Neural crest cell (in vitro differentiated cells): ENCODE results near the gene ZGPAT. TPM values are rescaled to one million over a fixed set of nuclear protein-coding genes. Genes with fewer than 3 reads are reported as not detected.

Experiments
- DNase-seq: peaks from one replicate; pipeline ENCODE4 v3.0.0; 2021; ENCODE audit warnings: low read depth, mixed read lengths, low spot score
- H3K27ac Mint-ChIP-seq: one replicate; pipeline ENCODE4 v1.8.0; 2021; ENCODE audit warnings: mild to moderate bottlenecking, mixed read lengths; ENCODE audit not compliant: unreplicated experiment
- H3K27me3 Mint-ChIP-seq: 2 replicates; pipeline ENCODE4 v1.8.0; 2021; ENCODE audit warnings: low read depth, mild to moderate bottlenecking, mixed read lengths
- H3K36me3 Mint-ChIP-seq: 2 replicates; pipeline ENCODE4 v1.8.0; 2021; ENCODE audit warnings: low read depth, mild to moderate bottlenecking, mixed read lengths
- H3K4me1 Mint-ChIP-seq: 2 replicates; pipeline ENCODE4 v1.8.0; 2021; ENCODE audit warnings: mixed read lengths
- H3K4me3 Mint-ChIP-seq: one replicate; pipeline ENCODE4 v1.8.0; 2021; ENCODE audit warnings: mild to moderate bottlenecking, mixed read lengths
- H3K9me3 Mint-ChIP-seq: 2 replicates; pipeline ENCODE4 v1.8.0; 2021; ENCODE audit warnings: mixed read lengths
- total RNA-seq: library from RNA; stranded (reverse); gene quantifications from 2 replicates; pipeline ENCODE4 v1.2.1, GENCODE V29; 2021
- TF ChIP-seq, protein P1 (sequence below): fragments of 200-600 bp; sonication (generic); conservative IDR thresholded peaks from 2 replicates; pipeline ENCODE4 v1.5.0; 2021; ENCODE audit warnings: antibody characterized with exemption, mild to moderate bottlenecking

The ZGPAT gene
- total RNA-seq, 1 donor from 2014 or later = 31.3 TPM

DNA sequence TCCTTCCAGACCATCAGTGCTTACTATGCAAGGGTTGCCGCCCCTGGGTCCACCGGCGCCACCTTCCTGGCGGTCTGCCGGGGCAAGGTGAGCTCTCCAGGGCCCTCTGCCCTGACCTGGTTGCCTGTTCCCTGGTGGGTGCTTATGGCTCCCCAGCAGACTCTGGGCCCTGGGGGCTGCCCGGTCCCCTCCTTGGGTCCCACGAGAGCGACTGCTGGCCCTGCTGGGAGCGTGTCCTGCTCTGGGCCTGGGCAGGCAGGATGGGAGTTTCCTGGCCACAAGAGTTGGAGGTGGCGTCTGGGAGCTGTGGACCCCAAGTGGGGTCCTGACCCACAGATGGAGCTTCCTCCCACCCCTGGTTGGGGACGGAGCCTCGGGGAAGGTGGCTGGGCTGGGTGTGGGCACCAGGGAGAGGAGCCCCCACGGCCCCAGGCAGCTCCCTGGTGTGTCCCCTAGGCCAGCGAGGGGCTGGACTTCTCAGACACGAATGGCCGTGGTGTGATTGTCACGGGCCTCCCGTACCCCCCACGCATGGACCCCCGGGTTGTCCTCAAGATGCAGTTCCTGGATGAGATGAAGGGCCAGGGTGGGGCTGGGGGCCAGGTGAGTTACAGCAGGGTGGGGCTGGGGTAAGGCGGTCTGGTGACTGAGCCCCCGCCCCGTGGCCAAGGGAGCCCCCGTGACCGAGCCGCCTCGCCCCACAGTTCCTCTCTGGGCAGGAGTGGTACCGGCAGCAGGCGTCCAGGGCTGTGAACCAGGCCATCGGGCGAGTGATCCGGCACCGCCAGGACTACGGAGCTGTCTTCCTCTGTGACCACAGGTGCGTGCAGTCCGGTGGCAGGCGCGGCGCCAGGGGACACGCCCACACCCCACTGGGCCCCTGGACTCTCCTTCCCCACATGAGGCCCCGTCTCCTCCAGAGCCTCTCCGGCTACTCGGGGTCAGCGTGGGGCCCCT is 18.5 kb upstream of the ZGPAT start:
- peaks cover 6% of the 10 kb centered on the region for H3K27me3 Mint-ChIP-seq
- DNase-seq = no peak
- no peak overlapping the region for H3K4me3 Mint-ChIP-seq
- H3K27ac Mint-ChIP-seq = no peak overlapping the region
- H3K4me1 Mint-ChIP-seq = peaks cover 5% of the 10 kb centered on the region
- no peaks in the 10 kb centered on the region for H3K9me3 Mint-ChIP-seq
- TF ChIP-seq, protein P1, sequence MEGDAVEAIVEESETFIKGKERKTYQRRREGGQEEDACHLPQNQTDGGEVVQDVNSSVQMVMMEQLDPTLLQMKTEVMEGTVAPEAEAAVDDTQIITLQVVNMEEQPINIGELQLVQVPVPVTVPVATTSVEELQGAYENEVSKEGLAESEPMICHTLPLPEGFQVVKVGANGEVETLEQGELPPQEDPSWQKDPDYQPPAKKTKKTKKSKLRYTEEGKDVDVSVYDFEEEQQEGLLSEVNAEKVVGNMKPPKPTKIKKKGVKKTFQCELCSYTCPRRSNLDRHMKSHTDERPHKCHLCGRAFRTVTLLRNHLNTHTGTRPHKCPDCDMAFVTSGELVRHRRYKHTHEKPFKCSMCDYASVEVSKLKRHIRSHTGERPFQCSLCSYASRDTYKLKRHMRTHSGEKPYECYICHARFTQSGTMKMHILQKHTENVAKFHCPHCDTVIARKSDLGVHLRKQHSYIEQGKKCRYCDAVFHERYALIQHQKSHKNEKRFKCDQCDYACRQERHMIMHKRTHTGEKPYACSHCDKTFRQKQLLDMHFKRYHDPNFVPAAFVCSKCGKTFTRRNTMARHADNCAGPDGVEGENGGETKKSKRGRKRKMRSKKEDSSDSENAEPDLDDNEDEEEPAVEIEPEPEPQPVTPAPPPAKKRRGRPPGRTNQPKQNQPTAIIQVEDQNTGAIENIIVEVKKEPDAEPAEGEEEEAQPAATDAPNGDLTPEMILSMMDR = no peak
- H3K36me3 Mint-ChIP-seq = peaks cover 5% of the 10 kb centered on the region

DNA sequence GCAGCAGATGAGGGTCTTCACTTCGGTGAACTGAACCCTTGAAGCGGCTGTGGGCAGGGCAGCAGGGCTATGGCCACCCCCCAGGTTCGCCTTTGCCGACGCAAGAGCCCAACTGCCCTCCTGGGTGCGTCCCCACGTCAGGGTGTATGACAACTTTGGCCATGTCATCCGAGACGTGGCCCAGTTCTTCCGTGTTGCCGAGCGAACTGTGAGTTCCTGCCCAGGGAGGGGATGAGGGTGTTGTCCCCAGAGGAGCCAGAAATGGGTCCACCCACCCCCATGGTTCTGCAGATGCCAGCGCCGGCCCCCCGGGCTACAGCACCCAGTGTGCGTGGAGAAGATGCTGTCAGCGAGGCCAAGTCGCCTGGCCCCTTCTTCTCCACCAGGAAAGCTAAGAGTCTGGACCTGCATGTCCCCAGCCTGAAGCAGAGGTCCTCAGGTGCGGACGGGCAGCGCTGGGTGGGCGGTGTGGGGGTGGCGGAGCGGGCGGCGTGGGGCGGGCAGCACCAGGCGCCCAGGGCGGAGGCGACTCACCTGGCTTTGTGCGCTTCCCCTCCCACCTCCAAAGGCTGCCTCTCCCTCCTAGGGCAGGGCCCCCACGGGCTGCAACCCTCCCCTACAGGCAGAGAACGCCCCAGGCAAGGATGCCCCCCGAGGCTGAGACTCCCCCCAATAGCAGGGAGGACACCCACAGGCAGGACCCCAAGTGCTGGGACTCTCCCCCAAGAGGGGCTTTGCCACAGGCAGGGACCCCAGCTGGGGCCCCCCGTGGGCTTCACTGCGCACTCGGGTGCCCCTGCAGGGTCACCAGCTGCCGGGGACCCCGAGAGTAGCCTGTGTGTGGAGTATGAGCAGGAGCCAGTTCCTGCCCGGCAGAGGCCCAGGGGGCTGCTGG is 17.6 kb upstream of the ZGPAT start:
- TF ChIP-seq, protein P1 = no peak
- no peak for DNase-seq
- no peaks in the 10 kb centered on the region for H3K9me3 Mint-ChIP-seq
- H3K4me1 Mint-ChIP-seq = peaks cover 5% of the 10 kb centered on the region
- H3K36me3 Mint-ChIP-seq = peaks cover 5% of the 10 kb centered on the region
- peaks cover 6% of the 10 kb centered on the region for H3K27me3 Mint-ChIP-seq
- peak overlapping the region; percentile 50 for H3K27ac Mint-ChIP-seq
- H3K4me3 Mint-ChIP-seq = no peak overlapping the region

DNA sequence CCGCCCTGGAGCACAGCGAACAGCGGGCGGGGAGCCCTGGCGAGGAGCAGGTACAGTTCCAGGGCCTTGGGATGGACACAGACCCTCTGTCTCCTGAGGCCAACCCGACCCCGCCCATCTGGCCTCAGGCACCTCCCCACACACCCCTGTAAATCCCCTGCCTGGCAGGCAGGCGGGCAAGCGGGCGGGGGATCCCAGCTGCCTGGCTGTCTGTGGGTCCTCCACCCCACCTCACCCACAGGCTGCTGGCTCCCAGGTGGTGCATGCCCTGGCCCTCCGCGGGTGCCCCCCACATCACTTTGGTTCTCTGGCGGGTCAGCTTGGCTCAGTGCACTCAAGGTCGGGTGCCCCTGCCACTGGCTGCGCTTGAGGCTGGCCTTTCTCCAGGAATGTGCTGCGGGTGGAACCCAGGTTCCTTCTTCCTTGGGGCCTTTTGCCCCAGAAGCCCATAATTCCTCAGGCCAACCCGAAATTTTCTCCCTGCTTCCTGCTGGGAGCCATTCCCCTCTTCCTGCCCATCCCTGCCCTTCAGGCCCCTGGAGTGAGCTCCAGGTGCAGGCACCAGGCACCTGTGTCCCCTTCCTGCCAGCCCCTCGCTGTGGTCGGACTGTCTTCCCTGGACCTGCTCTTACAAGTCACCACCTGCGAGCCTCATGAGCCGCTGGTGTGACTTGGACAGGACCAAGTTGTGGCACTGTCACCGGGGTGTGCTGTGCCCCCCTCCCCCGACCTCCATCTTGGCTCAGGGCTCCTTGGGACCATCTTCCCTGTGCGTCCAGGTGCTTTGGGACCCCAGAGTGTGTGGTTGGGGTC is 16.7 kb upstream of the ZGPAT start:
- TF ChIP-seq, protein P1 = no peak

DNA sequence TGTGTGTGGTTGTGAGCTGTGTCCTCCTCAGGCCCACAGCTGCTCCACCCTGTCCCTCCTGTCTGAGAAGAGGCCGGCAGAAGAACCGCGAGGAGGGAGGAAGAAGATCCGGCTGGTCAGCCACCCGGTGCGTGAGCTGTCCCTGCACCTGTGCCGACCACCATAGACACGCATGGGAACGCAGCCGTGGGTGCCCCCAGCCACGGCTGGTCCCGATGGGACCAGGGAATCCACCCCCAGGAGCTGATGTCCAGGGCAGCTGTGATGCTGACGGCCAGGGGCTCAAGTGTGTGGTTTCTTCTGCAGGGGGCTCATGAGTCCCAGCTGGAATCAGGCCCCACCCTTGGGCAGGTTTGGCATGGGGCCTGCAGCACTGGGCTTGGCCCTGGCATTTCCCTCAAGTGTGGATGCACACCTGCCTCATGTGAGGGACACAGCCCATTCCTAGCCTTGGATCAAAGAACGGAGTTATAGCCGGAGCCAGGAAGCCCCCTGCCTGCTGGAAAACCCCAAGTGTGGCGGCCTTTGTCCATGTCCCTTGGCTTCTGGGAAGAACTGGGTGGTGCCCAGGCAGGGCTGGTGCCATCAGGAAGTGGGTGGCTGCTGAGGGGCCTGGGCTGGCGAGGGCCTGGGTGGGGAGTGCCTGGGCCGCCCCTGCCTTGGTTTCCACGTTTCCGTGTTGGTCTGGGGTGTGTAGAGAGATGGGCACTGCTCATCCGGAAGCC is 16.0 kb upstream of the ZGPAT start:
- TF ChIP-seq, protein P1 = no peak
- H3K27me3 Mint-ChIP-seq = peaks cover 6% of the 10 kb centered on the region
- DNase-seq = no peak

More for the DNA sequence above, 16.7 kb upstream of the ZGPAT start:
- H3K4me3 Mint-ChIP-seq = peak overlapping the region; percentile 74
- peaks cover 5% of the 10 kb centered on the region for H3K36me3 Mint-ChIP-seq
- no peak overlapping the region for H3K27ac Mint-ChIP-seq
- DNase-seq = no peak
- H3K4me1 Mint-ChIP-seq = peaks cover 5% of the 10 kb centered on the region
- H3K27me3 Mint-ChIP-seq = peaks cover 6% of the 10 kb centered on the region
- H3K9me3 Mint-ChIP-seq = no peaks in the 10 kb centered on the region

More for the DNA sequence above, 16.0 kb upstream of the ZGPAT start:
- peak overlapping the region; percentile 74 for H3K4me3 Mint-ChIP-seq
- no peaks in the 10 kb centered on the region for H3K9me3 Mint-ChIP-seq
- no peak overlapping the region for H3K27ac Mint-ChIP-seq
- peaks cover 5% of the 10 kb centered on the region for H3K36me3 Mint-ChIP-seq
- H3K4me1 Mint-ChIP-seq = peaks cover 1% of the 10 kb centered on the region
